ENCODE measurements around the gene HMGXB3.

HMGXB3 gene

DNA sequence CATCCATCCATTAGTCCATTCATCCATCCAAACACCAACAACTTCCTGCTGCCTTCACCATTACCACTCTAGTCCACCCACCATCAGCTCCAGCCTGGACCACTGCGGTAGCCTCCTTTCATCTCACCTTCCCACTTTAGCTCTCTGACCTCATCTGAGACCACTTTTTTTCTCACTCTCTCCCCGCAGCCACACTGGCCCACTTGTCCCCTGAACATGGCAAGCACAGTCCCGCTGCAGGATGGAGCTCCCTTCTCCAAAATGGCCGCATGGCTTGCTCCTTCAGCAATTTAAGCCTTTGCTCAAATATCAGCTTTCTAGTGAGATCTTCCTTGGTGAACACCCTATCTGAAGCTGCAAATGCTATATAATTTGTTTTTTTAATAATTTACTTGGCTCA is 74.7 kb downstream of the HMGXB3 start:
- POLR2A ChIA-PET, result no interaction called here
- H3K4me3 ChIP-seq (ENCODE audit: low read depth, low read length), result no peak overlapping the region
- CTCF ChIA-PET, result interaction anchor here (0.9 to 1.9 kb wide), 3 partner anchors 10 to 26 kb away, joined by 3 to 5 read pairs (median 3); no protein-coding TSS in a partner anchor
- no peak for DNase-seq (ENCODE audit: low read depth, low spot score)
- TF ChIP-seq, protein P1, sequence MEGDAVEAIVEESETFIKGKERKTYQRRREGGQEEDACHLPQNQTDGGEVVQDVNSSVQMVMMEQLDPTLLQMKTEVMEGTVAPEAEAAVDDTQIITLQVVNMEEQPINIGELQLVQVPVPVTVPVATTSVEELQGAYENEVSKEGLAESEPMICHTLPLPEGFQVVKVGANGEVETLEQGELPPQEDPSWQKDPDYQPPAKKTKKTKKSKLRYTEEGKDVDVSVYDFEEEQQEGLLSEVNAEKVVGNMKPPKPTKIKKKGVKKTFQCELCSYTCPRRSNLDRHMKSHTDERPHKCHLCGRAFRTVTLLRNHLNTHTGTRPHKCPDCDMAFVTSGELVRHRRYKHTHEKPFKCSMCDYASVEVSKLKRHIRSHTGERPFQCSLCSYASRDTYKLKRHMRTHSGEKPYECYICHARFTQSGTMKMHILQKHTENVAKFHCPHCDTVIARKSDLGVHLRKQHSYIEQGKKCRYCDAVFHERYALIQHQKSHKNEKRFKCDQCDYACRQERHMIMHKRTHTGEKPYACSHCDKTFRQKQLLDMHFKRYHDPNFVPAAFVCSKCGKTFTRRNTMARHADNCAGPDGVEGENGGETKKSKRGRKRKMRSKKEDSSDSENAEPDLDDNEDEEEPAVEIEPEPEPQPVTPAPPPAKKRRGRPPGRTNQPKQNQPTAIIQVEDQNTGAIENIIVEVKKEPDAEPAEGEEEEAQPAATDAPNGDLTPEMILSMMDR (IDR thresholded peaks at IDR 0.05; ENCODE audit: insufficient read depth, low read length, missing control alignments), result no peak

DNA sequence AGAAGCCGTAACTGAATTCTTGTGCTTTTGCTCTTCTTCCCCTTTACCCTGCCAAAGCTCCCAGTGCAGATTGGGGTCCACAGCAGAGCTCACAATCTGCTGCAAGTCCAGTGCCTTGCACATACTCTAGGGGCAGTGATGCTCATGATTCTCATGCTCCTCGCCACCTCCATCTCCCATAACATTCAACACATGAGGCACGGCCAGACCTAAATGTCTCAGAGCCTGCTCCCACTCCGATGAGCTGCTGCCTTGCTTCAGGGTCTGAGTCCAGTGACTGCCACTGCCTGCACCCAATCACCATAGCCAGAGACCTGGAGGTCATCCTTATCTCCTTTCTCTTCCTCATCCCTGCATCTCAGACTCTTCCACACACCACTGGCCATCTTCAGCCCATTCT is 75.3 kb downstream of the HMGXB3 start:
- no peak for DNase-seq (ENCODE audit: low read depth, low spot score)
- CTCF ChIA-PET, result interaction anchor here (0.9 to 1.9 kb wide), 3 partner anchors 10 to 27 kb away, joined by 3 to 5 read pairs (median 3); no protein-coding TSS in a partner anchor
- no peak overlapping the region for H3K4me3 ChIP-seq (ENCODE audit: low read depth, low read length)

DNA sequence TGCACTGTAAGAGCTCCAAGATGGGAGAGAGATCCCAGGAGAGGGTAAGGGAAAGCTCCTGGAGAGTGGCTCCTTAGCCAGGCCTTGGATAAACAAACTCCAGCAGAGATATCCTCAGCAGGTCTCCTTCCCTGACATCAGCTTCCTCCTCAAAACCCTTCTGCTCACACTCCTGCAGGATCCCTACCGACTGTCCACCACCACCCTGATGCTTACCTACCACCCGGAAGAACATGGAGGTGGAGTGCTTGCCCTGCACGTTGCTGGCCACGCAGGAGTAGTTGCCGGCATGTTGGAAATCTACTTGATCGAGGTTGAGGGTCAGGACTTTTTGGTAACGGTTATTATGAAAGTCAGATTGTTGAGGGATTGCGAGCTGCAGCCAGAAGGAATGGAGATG is 76.5 kb downstream of the HMGXB3 start:
- TF ChIP-seq, protein P1 (IDR thresholded peaks at IDR 0.05; ENCODE audit: insufficient read depth, low read length, missing control alignments), result no peak
- ChIA-PET POLR2A (no interaction called here), CTCF (no interaction called here)
- H3K4me3 ChIP-seq (ENCODE audit: low read depth, low read length), result no peak overlapping the region
- no peak for DNase-seq (ENCODE audit: low read depth, low spot score)

More for the DNA sequence above, 75.3 kb downstream of the HMGXB3 start:
- POLR2A ChIA-PET, result no interaction called here
- TF ChIP-seq, protein P1 (IDR thresholded peaks at IDR 0.05; ENCODE audit: insufficient read depth, low read length, missing control alignments), result no peak

DNA sequence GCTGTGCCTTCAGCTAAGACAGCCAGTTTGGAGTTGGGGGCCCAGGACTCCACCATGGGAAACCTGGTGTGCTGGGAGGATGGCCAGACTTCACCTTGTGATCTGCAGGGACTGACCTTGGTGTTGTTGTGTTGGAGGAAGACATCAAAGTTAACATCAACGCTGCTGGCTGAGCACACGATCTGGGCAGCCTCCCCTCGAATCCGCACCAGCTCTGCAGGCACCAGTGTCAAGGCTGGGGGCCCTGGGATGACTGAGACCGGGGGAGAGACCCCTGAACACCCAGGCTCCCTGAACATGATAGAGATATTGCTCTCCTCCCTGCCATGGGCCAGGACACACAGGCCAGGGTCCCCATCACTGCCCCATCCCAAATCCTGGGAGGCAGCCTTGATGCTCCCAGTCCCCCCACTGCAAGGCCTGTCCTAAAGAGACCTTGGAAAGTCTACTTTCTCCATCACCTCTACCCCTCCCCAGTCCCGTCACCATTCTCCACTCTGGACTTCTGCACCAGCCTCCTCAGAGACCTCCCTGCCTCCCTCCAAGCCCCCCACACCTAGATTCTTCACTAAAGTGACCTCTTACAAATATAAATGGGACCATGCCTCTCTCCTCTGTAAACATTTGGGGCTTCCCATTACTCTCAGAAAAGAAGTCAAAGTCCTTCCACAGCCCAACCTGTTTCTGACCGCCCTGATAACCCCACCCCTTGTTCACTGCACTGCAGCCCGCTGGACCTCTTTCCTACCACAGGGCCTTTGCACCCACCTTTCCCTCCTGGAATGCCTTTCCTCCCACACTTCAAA is 77.7 kb downstream of the HMGXB3 start:
- no peak for DNase-seq (ENCODE audit: low read depth, low spot score)
- TF ChIP-seq, protein P1 (IDR thresholded peaks at IDR 0.05; ENCODE audit: insufficient read depth, low read length, missing control alignments), result no peak
- H3K4me3 ChIP-seq (ENCODE audit: low read depth, low read length), result no peak overlapping the region
- CTCF ChIA-PET, result interaction anchor here (0.8 kb wide), 1 partner anchor 11 kb away, joined by 3 read pairs; no protein-coding TSS in a partner anchor
- POLR2A ChIA-PET, result interaction anchor here (1.4 kb wide), 1 partner anchor 11 kb away, joined by 4 read pairs; no protein-coding TSS in a partner anchor

DNA sequence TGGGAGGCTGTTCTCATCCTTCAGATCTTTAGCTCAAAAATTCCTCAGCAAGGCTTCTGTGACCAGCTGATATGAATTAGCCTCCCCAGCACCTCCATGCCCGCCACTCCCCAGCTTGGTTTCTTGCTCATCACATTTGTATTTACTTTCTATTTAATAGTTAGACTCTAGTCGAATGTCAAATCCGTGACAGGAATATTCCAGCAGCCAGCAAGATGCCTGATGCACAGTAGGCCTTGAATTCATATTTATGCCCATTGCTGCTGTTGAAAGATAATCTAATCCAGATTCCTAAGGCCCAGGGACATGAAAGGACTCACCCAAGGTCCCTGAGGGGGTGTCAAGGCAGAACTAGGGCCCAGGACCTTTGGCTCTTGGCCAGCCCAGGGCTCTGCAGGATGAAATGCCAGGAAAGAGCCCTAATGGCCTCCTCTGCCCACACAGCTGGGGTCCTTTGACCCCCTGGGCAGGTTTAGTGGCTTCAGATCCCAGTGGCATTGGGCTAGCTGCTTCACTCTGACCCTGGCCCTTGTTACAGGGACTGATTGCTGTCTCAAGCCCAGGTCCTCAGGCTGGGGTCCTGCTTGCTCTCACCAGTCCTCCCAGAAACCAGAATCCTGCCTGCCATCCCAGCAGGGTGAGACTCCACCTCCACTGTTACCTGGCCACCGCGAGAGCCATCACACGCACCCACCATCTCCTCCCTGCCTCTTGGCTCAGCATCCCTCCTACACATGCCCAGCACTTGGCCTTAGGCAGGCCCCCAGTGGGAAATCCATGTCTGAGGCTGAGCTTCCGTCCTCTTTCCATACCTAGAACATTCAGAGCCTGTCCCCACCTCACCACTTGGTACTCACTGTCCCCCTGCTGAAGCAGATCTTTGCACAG is 78.5 kb downstream of the HMGXB3 start:
- TF ChIP-seq, protein P1 (IDR thresholded peaks at IDR 0.05; ENCODE audit: insufficient read depth, low read length, missing control alignments), result no peak
- CTCF ChIA-PET, result interaction anchor here (0.8 to 1.0 kb wide), 2 partner anchors 11 to 12 kb away, joined by 3 read pairs; no protein-coding TSS in a partner anchor
- H3K4me3 ChIP-seq (ENCODE audit: low read depth, low read length), result no peak overlapping the region
- POLR2A ChIA-PET, result interaction anchor here (1.4 kb wide), 1 partner anchor 12 kb away, joined by 4 read pairs; no protein-coding TSS in a partner anchor
- no peak for DNase-seq (ENCODE audit: low read depth, low spot score)
